Neural progenitor cell (in vitro differentiated cells): ENCODE measurements around the gene FAM83G.

Experiments
- CTCF ChIP-seq: fragments of 200-600 bp; sonication (generic); IDR thresholded peaks from 2 replicates; pipeline ENCODE4 v1.5.1; 2017; ENCODE audit warnings: antibody characterized with exemption, mild to moderate bottlenecking
- EZH2 ChIP-seq: fragments of 200-600 bp; sonication (generic); IDR thresholded peaks from 2 replicates; pipeline ENCODE4 v1.6.1; 2017; ENCODE audit warnings: antibody characterized with exemption, mild to moderate bottlenecking, moderate library complexity
- EZH2phosphoT487 ChIP-seq: fragments of 200-600 bp; sonication (generic); IDR thresholded peaks from 2 replicates; pipeline ENCODE4 v1.6.1; 2017; ENCODE audit warnings: antibody characterized with exemption

- TF ChIP-seq CTCF (no peak), EZH2 (no peak), EZH2phosphoT487 (no peak)
Observed at GRCh38 chr17:18999394-18999793, 5.2 kb downstream of the FAM83G start.
